ENCODE results near the gene DERL2.
A peak's percentile ranks its signal among the peaks of the same experiment; 100 is the strongest.

Gene DERL2

DNA sequence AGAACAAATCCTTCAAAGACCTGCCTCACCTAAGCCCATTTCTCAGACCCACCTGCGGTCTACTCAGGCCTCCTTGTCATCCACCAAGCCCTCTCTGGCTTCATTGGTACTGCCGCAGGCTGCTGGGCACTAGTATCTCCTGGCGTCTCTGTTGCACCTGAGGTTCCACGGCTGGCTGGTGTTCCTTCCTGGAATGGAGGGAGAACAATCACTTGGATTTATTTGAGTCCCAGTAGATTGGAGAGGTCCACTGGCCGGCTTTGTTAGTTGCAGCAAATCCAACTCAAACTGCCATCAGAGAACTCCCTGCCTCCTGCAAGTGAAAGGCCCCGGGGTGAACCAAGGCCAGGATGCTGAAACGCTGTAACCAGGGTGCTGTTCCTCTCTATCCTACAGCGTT lies 15.7 kb upstream of the DERL2 start:
- peaks cover 0 to 11% (median 0%) of the 10 kb centered on the region in 5 experiments for H3K27me3 ChIP-seq (replicated peaks in 2 of 5; ENCODE audit: control insufficient read depth in 4 of 5, insufficient read depth in 5 of 5, low read length in 4 of 5)
- POLR2A ChIA-PET, result interaction anchor here (2.2 kb wide), 1 partner anchor 16 kb away, joined by 17 read pairs; the partner anchor contains the start of genes DERL2 and MIS12
- CTCF ChIA-PET, result no interaction called here
- no peaks in the 10 kb centered on the region for H3K9me3 ChIP-seq (ENCODE audit: control extremely low read depth in 1 of 5, control insufficient read depth in 4 of 5, insufficient read depth in 2 of 5, low read depth in 1 of 5, low read length in 4 of 5)
- H3K36me3 ChIP-seq (ENCODE audit: control insufficient read depth in 4 of 4, insufficient read depth in 4 of 4, low read length in 3 of 4), result no peaks in the 10 kb centered on the region
- peaks cover 0 to 17% (median 14%) of the 10 kb centered on the region in 4 experiments for H3K4me1 ChIP-seq (ENCODE audit: control extremely low read depth in 1 of 4, control insufficient read depth in 4 of 4, insufficient read depth in 4 of 4, low read length in 3 of 4)
- WGBS (ENCODE audit: insufficient coverage), result 94% methylated on average over 7 of the region's 8 CpGs
- DNase-seq, result no peak
- no peak overlapping the region for H3K4me3 ChIP-seq (ENCODE audit: control insufficient read depth in 1 of 7, extremely low read depth in 1 of 7, insufficient read depth in 4 of 7, low read depth in 2 of 7, low read length in 6 of 7)
- no peak overlapping the region for H3K27ac ChIP-seq (ENCODE audit: insufficient read depth in 1 of 2, low read depth in 1 of 2, low read length in 2 of 2, poor library complexity in 1 of 2, severe bottlenecking in 2 of 2)

DNA sequence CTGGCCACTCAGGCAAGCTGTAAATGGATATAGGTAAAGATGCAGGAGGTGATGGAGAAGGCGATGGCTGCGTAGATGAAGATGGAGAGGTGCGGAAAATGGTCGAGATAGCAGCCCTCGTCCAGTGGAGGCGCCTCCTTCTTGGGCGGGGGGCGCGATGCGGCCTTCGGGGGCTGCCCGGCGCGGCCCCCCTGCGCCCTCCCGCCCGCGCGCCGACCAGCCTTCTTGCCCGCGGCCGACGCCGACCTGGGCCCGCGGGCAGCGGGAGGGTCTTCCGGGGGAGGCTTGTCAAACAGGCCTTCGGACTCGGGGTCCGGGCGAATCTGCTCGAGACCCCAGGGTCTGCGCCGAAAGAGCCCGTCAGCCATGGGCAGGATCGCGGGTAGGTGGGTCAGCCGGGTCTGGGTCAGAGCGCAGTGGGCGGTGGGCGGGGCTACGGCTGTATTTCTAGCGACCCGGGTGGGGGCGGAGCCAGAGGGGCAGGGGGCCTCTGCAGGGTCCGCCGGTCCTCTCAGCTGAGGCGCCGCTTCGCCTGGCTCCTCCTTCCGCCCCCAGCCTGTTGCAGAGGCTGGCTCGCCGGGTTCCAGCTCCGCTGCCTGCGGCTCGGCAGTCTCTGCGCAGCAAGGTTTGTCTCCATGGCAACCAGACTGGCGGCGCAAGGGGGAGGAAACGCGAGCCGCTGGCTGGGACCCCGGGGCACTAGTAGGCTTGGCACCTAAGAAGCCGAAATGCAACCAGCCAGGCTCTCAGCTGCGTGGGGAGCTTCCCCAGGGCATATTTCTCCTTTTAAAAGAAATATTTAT lies 14.8 kb upstream of the DERL2 start:
- Histone ChIP-seq H3K9me3 (ENCODE audit: control extremely low read depth in 1 of 5, control insufficient read depth in 4 of 5, insufficient read depth in 2 of 5, low read depth in 1 of 5, low read length in 4 of 5) (no peaks in the 10 kb centered on the region), H3K36me3 (ENCODE audit: control insufficient read depth in 4 of 4, insufficient read depth in 4 of 4, low read length in 3 of 4) (no peaks in the 10 kb centered on the region), H3K27me3 (replicated peaks in 2 of 5; ENCODE audit: control insufficient read depth in 4 of 5, insufficient read depth in 5 of 5, low read length in 4 of 5) (peaks cover 0 to 11% (median 0%) of the 10 kb centered on the region in 5 experiments), H3K4me1 (ENCODE audit: control extremely low read depth in 1 of 4, control insufficient read depth in 4 of 4, insufficient read depth in 4 of 4, low read length in 3 of 4) (peaks cover 0 to 17% (median 14%) of the 10 kb centered on the region in 4 experiments), H3K4me3 (ENCODE audit: control insufficient read depth in 1 of 7, extremely low read depth in 1 of 7, insufficient read depth in 4 of 7, low read depth in 2 of 7, low read length in 6 of 7) (peak overlapping the region; percentile 30 to 88 (median 61)), H3K27ac (ENCODE audit: insufficient read depth in 1 of 2, low read depth in 1 of 2, low read length in 2 of 2, poor library complexity in 1 of 2, severe bottlenecking in 2 of 2) (peak overlapping the region in 1 of 2 experiments; percentile 43)
- ChIA-PET CTCF (interaction anchor here (1.5 kb wide), 1 partner anchor 27 kb away, joined by 4 read pairs; no protein-coding TSS in a partner anchor), POLR2A (interaction anchor here (0.7 to 2.2 kb wide), 3 partner anchors 12 to 26 kb away, joined by 3 to 17 read pairs (median 4); partner anchors contain the start of genes DERL2 and MIS12)
- 0% methylated on average over 49 of the region's 67 CpGs for WGBS (ENCODE audit: insufficient coverage)
- DNase-seq, result peak; percentile 86 to 94 (median 92)

DNA sequence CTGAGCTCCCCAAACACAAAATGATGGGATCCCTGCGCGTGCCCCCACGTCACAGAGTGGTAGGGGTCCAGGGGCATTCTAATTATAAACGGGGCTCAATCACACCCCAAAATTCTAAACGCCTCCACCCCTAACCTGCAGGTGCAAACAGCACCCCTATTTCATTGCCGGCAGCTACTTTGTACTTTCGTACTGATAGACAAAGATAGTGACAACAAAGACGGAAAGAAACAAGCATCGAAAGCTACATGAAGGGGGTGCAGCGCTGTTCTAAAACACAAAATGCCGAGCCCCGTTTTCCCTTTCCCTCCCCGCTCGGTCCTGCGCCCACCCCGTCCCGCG lies 14.2 kb upstream of the DERL2 start:
- Histone ChIP-seq H3K27me3 (replicated peaks in 2 of 5; ENCODE audit: control insufficient read depth in 4 of 5, insufficient read depth in 5 of 5, low read length in 4 of 5) (peaks cover 0 to 11% (median 0%) of the 10 kb centered on the region in 5 experiments), H3K27ac (ENCODE audit: insufficient read depth in 1 of 2, low read depth in 1 of 2, low read length in 2 of 2, poor library complexity in 1 of 2, severe bottlenecking in 2 of 2) (no peak overlapping the region), H3K4me3 (ENCODE audit: control insufficient read depth in 1 of 7, extremely low read depth in 1 of 7, insufficient read depth in 4 of 7, low read depth in 2 of 7, low read length in 6 of 7) (peak overlapping the region; percentile 30 to 88 (median 61)), H3K36me3 (ENCODE audit: control insufficient read depth in 4 of 4, insufficient read depth in 4 of 4, low read length in 3 of 4) (no peaks in the 10 kb centered on the region), H3K9me3 (ENCODE audit: control extremely low read depth in 1 of 5, control insufficient read depth in 4 of 5, insufficient read depth in 2 of 5, low read depth in 1 of 5, low read length in 4 of 5) (no peaks in the 10 kb centered on the region), H3K4me1 (ENCODE audit: control extremely low read depth in 1 of 4, control insufficient read depth in 4 of 4, insufficient read depth in 4 of 4, low read length in 3 of 4) (peaks cover 0 to 17% (median 14%) of the 10 kb centered on the region in 4 experiments)
- 0% methylated on average over 3 of the region's 18 CpGs for WGBS (ENCODE audit: insufficient coverage)
- no peak for DNase-seq
- POLR2A ChIA-PET, result interaction anchor here (0.7 to 2.2 kb wide), 3 partner anchors 11 to 27 kb away, joined by 3 to 17 read pairs (median 4); partner anchors contain the start of genes DERL2 and MIS12
- CTCF ChIA-PET, result interaction anchor here (1.5 kb wide), 1 partner anchor 26 kb away, joined by 4 read pairs; no protein-coding TSS in a partner anchor

DNA sequence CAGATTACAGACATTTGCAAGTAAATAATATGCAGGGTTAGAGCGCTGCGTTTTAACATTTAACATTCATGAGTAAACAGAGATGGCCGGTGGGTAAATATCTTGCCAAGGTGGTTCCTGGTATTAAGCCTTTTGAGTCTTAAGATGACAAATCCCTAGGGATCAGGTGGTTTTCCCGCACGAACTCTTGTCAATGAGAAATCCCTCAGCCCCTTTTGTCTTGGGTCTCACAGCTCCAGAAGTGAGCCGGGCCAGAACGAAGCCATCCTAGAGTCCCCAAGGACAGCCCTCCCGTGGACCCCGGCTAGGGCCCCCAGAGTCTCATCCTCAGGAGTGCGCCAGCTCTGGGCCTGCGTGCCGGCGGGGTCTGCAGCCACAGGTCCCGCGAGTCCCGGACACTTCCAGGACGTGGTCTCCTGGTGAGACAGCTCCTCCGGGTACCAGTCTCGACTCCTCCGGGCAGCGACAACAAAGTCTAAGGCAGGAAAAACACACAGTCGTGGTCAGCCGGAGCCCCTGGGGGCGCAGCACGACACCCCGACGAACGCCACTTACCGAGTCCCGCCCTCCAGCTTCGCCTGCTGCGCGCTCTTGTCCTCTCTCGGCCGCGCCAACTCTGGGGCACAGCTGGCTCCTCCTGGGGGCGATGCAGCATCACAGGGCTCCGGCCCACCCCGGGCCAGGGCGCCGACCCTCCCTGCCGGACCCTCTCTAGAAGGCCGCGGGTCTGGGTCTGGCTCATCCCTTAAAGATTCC lies 13.7 kb upstream of the DERL2 start:
- no peaks in the 10 kb centered on the region for H3K36me3 ChIP-seq (ENCODE audit: control insufficient read depth in 4 of 4, insufficient read depth in 4 of 4, low read length in 3 of 4)
- 59% methylated on average over 31 of the region's 44 CpGs for WGBS (ENCODE audit: insufficient coverage)
- no peak overlapping the region for H3K27ac ChIP-seq (ENCODE audit: insufficient read depth in 1 of 2, low read depth in 1 of 2, low read length in 2 of 2, poor library complexity in 1 of 2, severe bottlenecking in 2 of 2)
- peak overlapping the region in 5 of 7 experiments; percentile 30 to 88 (median 75) for H3K4me3 ChIP-seq (ENCODE audit: control insufficient read depth in 1 of 7, extremely low read depth in 1 of 7, insufficient read depth in 4 of 7, low read depth in 2 of 7, low read length in 6 of 7)
- CTCF ChIA-PET, result interaction anchor here (0.8 to 1.5 kb wide), 2 partner anchors 25 to 308 kb away, joined by 3 to 4 read pairs; partner anchors contain the start of gene ZNF594
- DNase-seq, result peak in 1 of 3 donors; percentile 7
- H3K9me3 ChIP-seq (ENCODE audit: control extremely low read depth in 1 of 5, control insufficient read depth in 4 of 5, insufficient read depth in 2 of 5, low read depth in 1 of 5, low read length in 4 of 5), result no peaks in the 10 kb centered on the region
- POLR2A ChIA-PET, result interaction anchor here (0.7 to 2.2 kb wide), 3 partner anchors 11 to 27 kb away, joined by 3 to 17 read pairs (median 4); partner anchors contain the start of genes DERL2 and MIS12
- H3K4me1 ChIP-seq (ENCODE audit: control extremely low read depth in 1 of 4, control insufficient read depth in 4 of 4, insufficient read depth in 4 of 4, low read length in 3 of 4), result peaks cover 0 to 17% (median 14%) of the 10 kb centered on the region in 4 experiments
- peaks cover 0 to 11% (median 0%) of the 10 kb centered on the region in 5 experiments for H3K27me3 ChIP-seq (replicated peaks in 2 of 5; ENCODE audit: control insufficient read depth in 4 of 5, insufficient read depth in 5 of 5, low read length in 4 of 5)

DNA sequence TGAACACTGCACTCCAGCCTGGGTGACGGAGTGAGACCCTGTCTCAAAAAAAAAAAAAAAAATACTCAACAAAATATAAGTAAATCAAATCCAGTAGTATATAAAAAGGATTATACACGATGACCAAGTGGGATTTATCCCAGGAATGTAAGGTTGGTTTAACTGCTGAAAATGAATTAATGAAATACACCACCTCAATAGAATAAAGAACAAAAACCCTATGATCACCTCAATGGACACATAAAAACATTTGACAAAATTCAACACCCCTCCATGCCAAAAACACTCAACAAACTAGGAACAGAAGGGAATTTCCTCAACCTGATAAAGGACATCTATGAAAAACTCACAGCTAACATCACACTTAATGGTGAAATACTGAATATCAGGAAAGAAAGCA lies 7.0 kb upstream of the DERL2 start:
- Histone ChIP-seq H3K4me3 (ENCODE audit: control insufficient read depth in 1 of 7, extremely low read depth in 1 of 7, insufficient read depth in 4 of 7, low read depth in 2 of 7, low read length in 6 of 7) (no peak overlapping the region), H3K36me3 (ENCODE audit: control insufficient read depth in 4 of 4, insufficient read depth in 4 of 4, low read length in 3 of 4) (peaks cover 7 to 27% (median 16%) of the 10 kb centered on the region in 4 experiments), H3K27me3 (replicated peaks in 2 of 5; ENCODE audit: control insufficient read depth in 4 of 5, insufficient read depth in 5 of 5, low read length in 4 of 5) (no peaks in the 10 kb centered on the region), H3K4me1 (ENCODE audit: control extremely low read depth in 1 of 4, control insufficient read depth in 4 of 4, insufficient read depth in 4 of 4, low read length in 3 of 4) (peaks cover 0 to under 1% (median 0%) of the 10 kb centered on the region in 4 experiments), H3K27ac (ENCODE audit: insufficient read depth in 1 of 2, low read depth in 1 of 2, low read length in 2 of 2, poor library complexity in 1 of 2, severe bottlenecking in 2 of 2) (no peak overlapping the region), H3K9me3 (ENCODE audit: control extremely low read depth in 1 of 5, control insufficient read depth in 4 of 5, insufficient read depth in 2 of 5, low read depth in 1 of 5, low read length in 4 of 5) (peaks cover 0 to 7% (median 0%) of the 10 kb centered on the region in 5 experiments)
- CTCF ChIA-PET, result no interaction called here
- DNase-seq, result no peak
- POLR2A ChIA-PET, result no interaction called here
- no CpG with 5 or more reads among the region's 2 CpGs for WGBS (ENCODE audit: insufficient coverage)

DNA sequence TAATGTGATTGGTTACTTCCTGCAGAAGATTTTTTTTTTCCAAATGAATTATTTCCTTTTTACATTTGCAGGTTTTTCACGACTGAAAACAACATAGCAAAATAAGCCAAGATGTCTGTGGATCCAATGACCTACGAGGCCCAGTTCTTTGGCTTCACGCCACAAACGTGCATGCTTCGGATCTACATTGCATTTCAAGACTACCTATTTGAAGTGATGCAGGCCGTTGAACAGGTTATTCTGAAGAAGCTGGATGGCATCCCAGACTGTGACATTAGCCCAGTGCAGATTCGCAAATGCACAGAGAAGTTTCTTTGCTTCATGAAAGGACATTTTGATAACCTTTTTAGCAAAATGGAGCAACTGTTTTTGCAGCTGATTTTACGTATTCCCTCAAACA lies 2.8 kb upstream of the DERL2 start:
- Histone ChIP-seq H3K4me1 (ENCODE audit: control extremely low read depth in 1 of 4, control insufficient read depth in 4 of 4, insufficient read depth in 4 of 4, low read length in 3 of 4) (peaks cover 10 to 29% (median 20%) of the 10 kb centered on the region in 4 experiments), H3K4me3 (ENCODE audit: control insufficient read depth in 1 of 7, extremely low read depth in 1 of 7, insufficient read depth in 4 of 7, low read depth in 2 of 7, low read length in 6 of 7) (no peak overlapping the region), H3K27me3 (replicated peaks in 2 of 5; ENCODE audit: control insufficient read depth in 4 of 5, insufficient read depth in 5 of 5, low read length in 4 of 5) (no peaks in the 10 kb centered on the region), H3K9me3 (ENCODE audit: control extremely low read depth in 1 of 5, control insufficient read depth in 4 of 5, insufficient read depth in 2 of 5, low read depth in 1 of 5, low read length in 4 of 5) (peaks cover 0 to 7% (median 0%) of the 10 kb centered on the region in 5 experiments), H3K27ac (ENCODE audit: insufficient read depth in 1 of 2, low read depth in 1 of 2, low read length in 2 of 2, poor library complexity in 1 of 2, severe bottlenecking in 2 of 2) (no peak overlapping the region), H3K36me3 (ENCODE audit: control insufficient read depth in 4 of 4, insufficient read depth in 4 of 4, low read length in 3 of 4) (peaks cover 11 to 35% (median 18%) of the 10 kb centered on the region in 4 experiments)
- ChIA-PET POLR2A (interaction anchor here (0.6 to 1.2 kb wide), 2 partner anchors 11 to 1060 kb away, joined by 3 read pairs; no protein-coding TSS in a partner anchor), CTCF (no interaction called here)
- WGBS (ENCODE audit: insufficient coverage), result 94% methylated on average over 7 of the region's 8 CpGs
- DNase-seq, result no peak

All from common myeloid progenitor, CD34-positive (primary cell).